22Rv1 (cell line): ENCODE measurements around the gene WWOX.

Experiments used
- H3K27ac ChIP-seq: fragments of 450-650 bp; 2 replicates; pipeline ENCODE4 v1.5.1; 2017
- CTCF ChIP-seq: fragments of 450-650 bp; IDR thresholded peaks from 2 replicates; pipeline ENCODE4 v1.5.1; 2017; ENCODE audit warnings: mild to moderate bottlenecking
- ZFX ChIP-seq: fragments of 450-650 bp; IDR thresholded peaks from 2 replicates; pipeline ENCODE4 v1.6.1; 2017; ENCODE audit warnings: antibody characterized with exemption, borderline replicate concordance

WWOX gene

GRCh38 chr16:78405833-78406232 is 306.4 kb downstream of the WWOX start:
- TF ChIP-seq ZFX (no peak), CTCF (no peak)
- no peak overlapping the region for H3K27ac ChIP-seq

GRCh38 chr16:78407191-78407590 is 307.7 kb downstream of the WWOX start:
- H3K27ac ChIP-seq, result no peak overlapping the region
- no peak for TF ChIP-seq ZFX
- no peak for TF ChIP-seq CTCF

GRCh38 chr16:78413651-78414050 is 314.2 kb downstream of the WWOX start:
- no peak overlapping the region for H3K27ac ChIP-seq

GRCh38 chr16:78415013-78415412 is 315.6 kb downstream of the WWOX start:
- no peak overlapping the region for H3K27ac ChIP-seq
- no peak for TF ChIP-seq CTCF
- no peak for TF ChIP-seq ZFX

More at GRCh38 chr16:78413651-78414050, 314.2 kb downstream of the WWOX start:
- no peak for TF ChIP-seq CTCF
- TF ChIP-seq ZFX, result no peak

GRCh38 chr16:78415669-78416068 is 316.2 kb downstream of the WWOX start:
- TF ChIP-seq CTCF (no peak), ZFX (no peak)
- no peak overlapping the region for H3K27ac ChIP-seq

GRCh38 chr16:78416400-78416799 is 316.9 kb downstream of the WWOX start:
- TF ChIP-seq CTCF, result no peak
- no peak for TF ChIP-seq ZFX
- H3K27ac ChIP-seq, result no peak overlapping the region

GRCh38 chr16:78421181-78421708 is 321.8 kb downstream of the WWOX start:
- H3K27ac ChIP-seq, result no peak overlapping the region
- TF ChIP-seq ZFX (no peak), CTCF (no peak)
